Subcutaneous adipose tissue (tissue), 4 donors: ENCODE results near the gene R3HDML. TPM values are rescaled to one million over a fixed set of nuclear protein-coding genes. Genes with fewer than 3 reads are reported as not detected.

Experiments
- total RNA-seq, 4 donors: library from RNA; depleted of rRNA; stranded (reverse); fragments of >200 nt; gene quantifications; one replicate each; pipeline ENCODE4 v1.1.0, GENCODE V29; 2016
- TF ChIP-seq, protein P1 (sequence below): fragments of 450-650 bp; IDR thresholded peaks from one replicate; pipeline ENCODE4 v1.5.1; 2016; ENCODE audit warnings: low read depth, mild to moderate bottlenecking, control low read depth, antibody characterized with exemption, moderate library complexity

The R3HDML gene
- total RNA-seq, 4 donors from 2014 or later: not detected

DNA sequence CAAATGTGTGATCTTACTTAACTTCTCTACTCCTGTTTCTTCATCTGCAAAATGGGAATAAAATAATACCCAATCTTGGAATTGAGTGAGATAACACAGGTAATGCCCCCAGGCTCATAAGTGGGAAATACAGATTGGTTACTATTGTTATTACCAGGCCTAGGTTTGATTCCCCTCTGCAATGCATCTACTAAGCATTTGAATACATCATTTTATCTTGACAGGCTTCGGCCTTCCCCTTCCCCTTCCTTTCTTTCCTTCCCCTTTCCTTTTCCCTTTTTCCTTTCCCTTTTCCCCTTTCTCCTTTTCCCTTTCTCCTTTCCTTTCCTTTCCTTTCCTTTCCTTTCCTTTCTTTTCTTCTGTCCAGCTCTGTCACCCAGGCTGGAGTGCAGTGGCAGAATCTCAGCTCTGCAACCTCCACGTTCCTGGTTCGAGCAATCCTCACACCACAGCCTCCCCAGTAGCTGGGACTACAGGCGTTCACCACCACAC lies 11.4 kb downstream of the R3HDML start:
- TF ChIP-seq, protein P1, sequence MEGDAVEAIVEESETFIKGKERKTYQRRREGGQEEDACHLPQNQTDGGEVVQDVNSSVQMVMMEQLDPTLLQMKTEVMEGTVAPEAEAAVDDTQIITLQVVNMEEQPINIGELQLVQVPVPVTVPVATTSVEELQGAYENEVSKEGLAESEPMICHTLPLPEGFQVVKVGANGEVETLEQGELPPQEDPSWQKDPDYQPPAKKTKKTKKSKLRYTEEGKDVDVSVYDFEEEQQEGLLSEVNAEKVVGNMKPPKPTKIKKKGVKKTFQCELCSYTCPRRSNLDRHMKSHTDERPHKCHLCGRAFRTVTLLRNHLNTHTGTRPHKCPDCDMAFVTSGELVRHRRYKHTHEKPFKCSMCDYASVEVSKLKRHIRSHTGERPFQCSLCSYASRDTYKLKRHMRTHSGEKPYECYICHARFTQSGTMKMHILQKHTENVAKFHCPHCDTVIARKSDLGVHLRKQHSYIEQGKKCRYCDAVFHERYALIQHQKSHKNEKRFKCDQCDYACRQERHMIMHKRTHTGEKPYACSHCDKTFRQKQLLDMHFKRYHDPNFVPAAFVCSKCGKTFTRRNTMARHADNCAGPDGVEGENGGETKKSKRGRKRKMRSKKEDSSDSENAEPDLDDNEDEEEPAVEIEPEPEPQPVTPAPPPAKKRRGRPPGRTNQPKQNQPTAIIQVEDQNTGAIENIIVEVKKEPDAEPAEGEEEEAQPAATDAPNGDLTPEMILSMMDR: no peak

DNA sequence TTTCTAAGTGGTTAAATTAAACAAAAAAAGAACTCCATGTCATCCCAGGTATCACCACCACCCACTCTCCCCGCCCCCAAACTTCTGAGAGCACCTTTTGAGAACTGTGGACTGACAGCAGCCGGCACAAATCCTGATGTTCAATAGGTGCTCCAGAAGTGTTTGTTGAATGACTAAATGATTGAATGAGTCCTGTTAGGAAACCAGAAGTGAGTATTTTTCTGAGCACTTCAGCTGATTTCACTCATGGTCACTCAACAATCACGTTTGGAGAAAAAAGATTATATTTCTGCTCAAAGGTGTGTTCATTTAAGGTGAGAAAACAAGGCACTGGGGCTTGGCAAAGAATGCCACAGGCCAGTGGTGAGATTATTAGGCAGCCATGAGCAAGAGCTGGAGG lies 12.5 kb downstream of the R3HDML start:
- TF ChIP-seq, protein P1: no peak

DNA sequence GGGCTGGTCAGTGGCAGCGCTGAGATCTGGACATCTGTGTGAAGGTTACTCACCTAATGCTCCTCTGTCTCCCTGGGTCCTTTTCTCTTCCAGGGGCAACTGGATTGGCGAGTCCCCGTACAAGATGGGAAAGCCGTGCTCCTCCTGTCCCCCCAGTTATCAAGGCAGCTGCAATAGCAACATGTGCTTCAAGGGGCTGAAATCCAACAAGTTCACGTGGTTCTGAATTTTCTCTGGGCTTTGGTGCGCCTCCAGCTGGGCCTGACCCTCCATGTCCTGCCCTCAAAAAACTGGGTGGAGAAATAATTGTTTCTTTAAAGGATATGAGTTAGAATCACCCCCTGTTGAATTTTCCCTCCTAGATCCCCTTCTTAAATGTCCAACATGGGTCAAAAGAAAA lies 13.7 kb downstream of the R3HDML start:
- TF ChIP-seq, protein P1: no peak

DNA sequence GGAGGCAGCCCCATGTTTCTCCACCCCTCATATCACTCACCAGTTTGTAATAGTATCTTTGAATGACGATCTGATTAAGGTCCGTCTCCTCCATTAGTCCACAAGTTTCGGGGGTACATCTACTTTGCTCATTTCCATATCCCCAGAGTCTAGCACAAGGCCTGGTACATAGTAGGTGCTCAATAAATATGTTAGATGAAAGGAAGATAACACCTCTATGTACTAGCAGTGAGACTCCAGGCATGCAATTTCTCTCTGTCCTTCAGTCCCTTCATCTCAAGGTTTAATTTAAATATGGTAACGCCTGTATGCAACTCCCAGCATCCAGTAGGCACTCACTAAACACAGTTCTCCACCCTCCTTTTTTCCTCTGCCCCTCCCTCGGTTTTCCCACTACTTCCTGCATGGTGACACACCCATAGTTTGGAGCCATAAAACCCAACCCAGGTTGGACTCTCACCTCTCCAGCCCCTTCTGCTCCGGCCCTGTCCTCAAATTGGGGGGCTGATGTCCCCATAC lies 18.2 kb downstream of the R3HDML start:
- TF ChIP-seq, protein P1: no peak

DNA sequence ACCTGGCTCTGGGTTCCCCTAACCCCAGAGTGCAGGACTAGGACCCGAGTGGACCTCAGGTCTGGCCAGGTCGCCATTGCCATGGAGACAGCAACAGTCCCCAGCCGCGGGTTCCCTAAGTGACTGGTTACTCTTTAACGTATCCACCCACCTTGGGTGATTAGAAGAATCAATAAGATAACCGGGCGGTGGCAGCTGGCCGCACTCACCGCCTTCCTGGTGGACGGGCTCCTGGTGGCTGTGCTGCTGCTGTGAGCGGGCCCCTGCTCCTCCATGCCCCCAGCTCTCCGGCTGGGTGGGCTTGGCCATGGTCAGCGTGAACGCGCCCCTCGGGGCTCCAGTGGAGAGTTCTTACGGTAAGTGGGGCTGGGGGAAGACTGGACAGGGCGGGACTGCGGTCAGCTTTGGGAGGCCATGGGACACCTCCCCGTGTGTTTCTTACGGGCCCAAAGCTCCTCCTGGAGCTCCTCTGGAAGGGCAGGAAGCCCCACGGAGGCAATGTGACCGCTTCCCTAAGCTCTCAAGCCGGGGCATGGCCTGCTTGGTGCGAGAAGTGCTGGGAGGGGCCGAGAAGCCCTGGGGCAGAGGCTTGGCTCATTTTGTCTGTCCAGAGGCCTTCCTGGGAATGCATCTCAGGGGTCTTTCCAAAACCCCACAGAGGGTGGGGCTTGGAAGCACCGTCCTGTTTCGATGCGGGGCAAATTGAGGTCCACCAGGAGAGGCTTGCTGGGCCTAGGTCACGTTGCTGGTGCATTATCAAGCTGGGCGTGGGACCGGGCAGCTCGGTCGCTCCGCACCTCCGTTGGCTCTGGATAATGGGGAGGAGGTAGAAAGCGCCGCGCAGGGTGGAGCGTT lies 18.9 kb downstream of the R3HDML start, which contains the start of gene HNF4A:
Gene HNF4A (plus strand): TSS at position 202 of the 855 bp plus-strand sequence. CDS start 106 bp downstream, at position 308.
- TF ChIP-seq, protein P1: no peak

DNA sequence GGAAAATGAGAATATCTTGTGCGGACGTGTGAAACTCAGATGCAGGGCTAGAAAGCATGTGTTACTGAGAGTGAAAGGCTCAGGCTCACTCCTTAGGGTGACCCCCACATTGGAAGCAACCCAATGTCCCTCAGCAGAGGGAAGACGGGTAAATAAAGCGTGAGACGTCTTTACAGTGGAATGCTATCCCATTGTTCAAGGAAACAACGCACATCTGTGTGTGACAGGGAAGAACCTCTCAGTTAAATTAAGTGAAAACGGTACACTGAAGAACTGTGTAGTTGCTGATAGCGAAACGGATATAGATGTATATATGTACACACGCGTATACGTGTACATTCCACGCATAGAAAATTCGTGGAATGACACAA lies 19.5 kb downstream of the R3HDML start:
- TF ChIP-seq, protein P1: no peak

DNA sequence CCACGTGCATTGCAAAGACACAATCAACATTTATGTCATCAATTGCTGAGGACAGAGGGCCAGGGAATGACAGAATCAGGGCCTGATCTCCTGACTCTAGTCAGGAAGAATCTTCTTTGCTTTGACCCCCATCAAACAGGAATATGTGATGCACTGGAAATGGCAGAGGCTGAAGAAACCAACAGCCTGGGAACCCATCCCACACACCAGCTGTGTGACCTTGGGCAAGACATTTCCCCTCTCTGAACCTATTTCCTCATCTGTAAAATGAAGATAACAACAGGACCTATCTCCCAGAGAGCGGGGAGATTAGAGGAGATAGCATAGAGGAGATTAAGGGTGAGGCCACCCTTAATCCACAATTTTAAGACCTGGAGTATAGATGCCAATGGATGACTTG lies 20.2 kb downstream of the R3HDML start:
- TF ChIP-seq, protein P1: no peak
